WTC11 (cell line): ENCODE measurements around the gene SRGAP1.

Experiments
- CREM ChIP-seq: sonication (generic); formaldehyde crosslinking; IDR thresholded peaks from 2 replicates; pipeline ENCODE4 v1.8.1; 2022; ENCODE audit warnings: mild to moderate bottlenecking, missing genetic modification reagents, moderate library complexity
- CTCF ChIP-seq: fragments of 200-600 bp; IDR thresholded peaks from 2 replicates; pipeline ENCODE4 v1.8.0; 2022; ENCODE audit warnings: antibody characterized with exemption
- ESRRA ChIP-seq: sonication (generic); formaldehyde crosslinking; IDR thresholded peaks from 2 replicates; pipeline ENCODE4 v1.8.1; 2022; ENCODE audit warnings: mild to moderate bottlenecking, missing genetic modification reagents, borderline replicate concordance
- PRDM15 ChIP-seq: sonication (generic); formaldehyde crosslinking; IDR thresholded peaks from 2 replicates; pipeline ENCODE4 v1.8.0; 2022; ENCODE audit warnings: missing genetic modification reagents
- RELA ChIP-seq: sonication (generic); formaldehyde crosslinking; IDR thresholded peaks from 2 replicates; pipeline ENCODE4 v1.8.1; 2022; ENCODE audit warnings: missing genetic modification reagents, mild to moderate bottlenecking, borderline replicate concordance
- ZNF317 ChIP-seq: sonication (generic); formaldehyde crosslinking; IDR thresholded peaks from 2 replicates; pipeline ENCODE4 v1.8.1; 2023; ENCODE audit warnings: low read depth, mild to moderate bottlenecking, moderate library complexity, missing genetic modification reagents, borderline replicate concordance

DNA sequence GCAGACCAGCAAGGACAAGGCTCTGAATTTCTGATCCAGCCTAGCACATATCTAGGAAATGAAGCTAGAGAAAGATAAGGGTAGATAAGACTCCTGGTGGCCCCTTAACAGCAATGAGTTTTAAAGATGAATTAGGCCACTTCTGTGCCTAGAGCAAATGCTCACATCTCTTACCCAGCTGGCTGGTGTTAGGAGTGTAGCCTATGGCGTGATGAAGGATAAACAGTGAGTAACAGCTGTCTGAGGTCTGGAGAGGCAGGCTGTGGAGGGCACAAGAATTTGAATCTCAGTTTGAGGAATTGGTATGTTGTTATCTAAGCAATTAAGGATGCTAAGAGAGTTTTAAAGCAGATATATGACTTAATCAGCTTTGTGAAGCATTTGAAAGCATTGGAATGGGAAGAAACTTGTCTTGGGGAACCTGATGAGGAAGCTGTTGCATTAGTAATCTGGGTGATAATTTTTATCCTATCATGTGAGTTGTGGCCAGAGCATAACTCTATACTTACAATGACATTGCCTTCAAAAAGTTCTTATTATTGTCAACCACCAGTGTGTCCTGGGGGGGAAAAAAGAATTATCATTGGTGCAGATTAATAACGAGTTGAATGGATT lies 161.8 kb downstream of the SRGAP1 start:
- TF ChIP-seq CTCF = no peak
- no peak for TF ChIP-seq CREM
- no peak for TF ChIP-seq ESRRA (CRISPR knock-in tag)
- TF ChIP-seq RELA = no peak
- TF ChIP-seq ZNF317 (CRISPR knock-in tag) = no peak
- TF ChIP-seq PRDM15 (CRISPR knock-in tag) = no peak
